22Rv1 (cell line): Measurements from ENCODE around the gene SNHG17.
"Not testable (repeated sequence)": the region's sequence is repeated elsewhere in the genome, so short reads cannot be mapped to it uniquely, and the experiment has no call there.

ENCODE experiments used
- H3K27ac ChIP-seq: fragments of 450-650 bp; 2 replicates; pipeline ENCODE4 v1.5.1; 2017
- ZFX ChIP-seq: fragments of 450-650 bp; IDR thresholded peaks from 2 replicates; pipeline ENCODE4 v1.6.1; 2017; ENCODE audit warnings: antibody characterized with exemption, borderline replicate concordance
- TF ChIP-seq, protein P1 (sequence below): fragments of 450-650 bp; IDR thresholded peaks from 2 replicates; pipeline ENCODE4 v1.5.1; 2017; ENCODE audit warnings: mild to moderate bottlenecking

SNHG17 gene

GRCh38 chr20:38402089-38402488, 33.0 kb downstream of the SNHG17 start:
- H3K27ac ChIP-seq: no peak overlapping the region
- TF ChIP-seq ZFX: no peak
- TF ChIP-seq, protein P1, sequence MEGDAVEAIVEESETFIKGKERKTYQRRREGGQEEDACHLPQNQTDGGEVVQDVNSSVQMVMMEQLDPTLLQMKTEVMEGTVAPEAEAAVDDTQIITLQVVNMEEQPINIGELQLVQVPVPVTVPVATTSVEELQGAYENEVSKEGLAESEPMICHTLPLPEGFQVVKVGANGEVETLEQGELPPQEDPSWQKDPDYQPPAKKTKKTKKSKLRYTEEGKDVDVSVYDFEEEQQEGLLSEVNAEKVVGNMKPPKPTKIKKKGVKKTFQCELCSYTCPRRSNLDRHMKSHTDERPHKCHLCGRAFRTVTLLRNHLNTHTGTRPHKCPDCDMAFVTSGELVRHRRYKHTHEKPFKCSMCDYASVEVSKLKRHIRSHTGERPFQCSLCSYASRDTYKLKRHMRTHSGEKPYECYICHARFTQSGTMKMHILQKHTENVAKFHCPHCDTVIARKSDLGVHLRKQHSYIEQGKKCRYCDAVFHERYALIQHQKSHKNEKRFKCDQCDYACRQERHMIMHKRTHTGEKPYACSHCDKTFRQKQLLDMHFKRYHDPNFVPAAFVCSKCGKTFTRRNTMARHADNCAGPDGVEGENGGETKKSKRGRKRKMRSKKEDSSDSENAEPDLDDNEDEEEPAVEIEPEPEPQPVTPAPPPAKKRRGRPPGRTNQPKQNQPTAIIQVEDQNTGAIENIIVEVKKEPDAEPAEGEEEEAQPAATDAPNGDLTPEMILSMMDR: no peak

- H3K27ac ChIP-seq: not testable (repeated sequence)
Measured at GRCh38 chr20:38395751-38396395, 39.3 kb downstream of the SNHG17 start.

GRCh38 chr20:38395165-38395564, 40.0 kb downstream of the SNHG17 start:
- TF ChIP-seq, protein P1: no peak
- no peak for TF ChIP-seq ZFX
- H3K27ac ChIP-seq: no peak overlapping the region

DNA sequence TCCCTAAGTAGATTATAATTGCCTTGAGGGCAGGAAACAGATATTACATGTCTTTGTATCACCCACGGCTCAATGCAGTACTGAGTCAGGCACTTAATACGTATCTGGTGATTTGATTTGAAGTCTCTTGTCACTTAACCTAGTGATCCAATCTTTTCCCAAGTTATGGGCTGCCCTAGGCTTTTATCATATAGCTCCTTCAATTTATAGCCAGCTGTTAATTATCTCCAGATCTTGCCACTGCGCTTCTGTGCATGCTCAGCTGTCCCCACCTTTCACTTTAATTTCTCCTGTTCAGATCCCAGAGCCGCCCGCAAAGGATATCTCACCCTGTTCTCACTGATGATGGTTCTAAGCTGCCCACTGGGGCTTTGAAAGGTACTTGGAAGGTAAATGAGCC, 41.9 kb downstream of the SNHG17 start:
- no peak overlapping the region for H3K27ac ChIP-seq
- TF ChIP-seq ZFX: no peak
- TF ChIP-seq, protein P1: no peak

DNA sequence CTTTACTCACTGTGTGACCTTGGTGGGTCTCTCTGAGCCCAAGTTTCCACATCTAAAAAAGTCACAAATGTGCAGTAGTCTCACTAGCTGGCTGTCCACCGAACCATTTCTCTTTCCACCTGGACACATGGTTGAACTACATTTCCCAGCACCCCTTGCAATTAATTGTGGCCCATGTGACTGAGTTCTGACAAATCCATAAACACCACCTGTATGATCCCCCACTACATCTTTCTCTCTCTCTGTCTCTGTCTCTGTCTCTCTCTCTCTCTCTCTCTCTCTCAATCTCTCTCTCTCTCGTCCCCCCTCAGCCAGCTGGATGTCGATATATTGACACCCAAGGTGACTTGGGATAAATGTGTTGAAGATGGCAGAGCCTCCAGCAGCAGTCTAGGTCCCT, 42.8 kb downstream of the SNHG17 start:
- no peak overlapping the region for H3K27ac ChIP-seq
- TF ChIP-seq, protein P1: no peak
- TF ChIP-seq ZFX: no peak

GRCh38 chr20:38387953-38388352, 47.2 kb downstream of the SNHG17 start:
- TF ChIP-seq, protein P1: 0 out of 2 replicates have a peak, but pooled peaks have one; percentile 11
- no peak for TF ChIP-seq ZFX
- H3K27ac ChIP-seq: no peak overlapping the region

GRCh38 chr20:38386851-38387250, 48.3 kb downstream of the SNHG17 start:
- TF ChIP-seq, protein P1: no peak
- no peak for TF ChIP-seq ZFX
- H3K27ac ChIP-seq: no peak overlapping the region

DNA sequence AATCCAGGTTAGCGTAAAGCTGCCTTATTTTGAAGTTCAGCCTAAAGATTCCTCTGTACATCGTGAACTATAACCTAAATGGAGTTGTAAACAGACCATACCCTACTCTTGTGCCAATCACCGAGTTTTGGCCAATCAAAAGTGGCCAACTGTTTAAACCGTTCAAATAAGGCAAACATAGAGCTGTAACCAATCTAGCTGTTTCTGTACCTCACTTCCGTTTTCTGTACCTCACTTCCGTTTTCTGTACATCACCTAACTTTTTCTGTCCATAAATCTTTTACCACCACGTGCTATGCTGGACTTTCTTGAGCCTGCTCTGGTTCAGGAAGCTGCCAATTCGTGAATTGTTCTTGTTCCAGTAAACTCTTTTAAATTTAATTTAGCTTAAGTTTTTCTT, 49.1 kb downstream of the SNHG17 start:
- no peak overlapping the region for H3K27ac ChIP-seq
- TF ChIP-seq, protein P1: no peak
- no peak for TF ChIP-seq ZFX
